Measurements from ENCODE around the gene TAOK3.

GRCh38 chr12:118183711-118184110 is 189.0 kb downstream of the TAOK3 start:
- TF ChIP-seq CTCF (IDR thresholded peaks at IDR 0.05; ENCODE audit: low read depth, low read length, poor library complexity, severe bottlenecking) = no peak
- TF ChIP-seq EZH2phosphoT487 (IDR thresholded peaks at IDR 0.05; ENCODE audit: borderline replicate concordance, low read length) = no peak

Measured in DOHH2 (cell line).